Neuronal stem cell (in vitro differentiated cells): ENCODE measurements around the gene NUP133.

Source experiments
- DNase-seq: peaks from one replicate; pipeline ENCODE4 v3.0.0-alpha.2; 2013; ENCODE audit warnings: low spot score
- H2AFZ ChIP-seq: one replicate; pipeline ENCODE4 v1.6.1; 2013; ENCODE audit warnings: mild to moderate bottlenecking, low read length, inconsistent platforms
- H2AK5ac ChIP-seq: 2 replicates; pipeline ENCODE4 v1.6.1; 2013; ENCODE audit warnings: low read depth, mild to moderate bottlenecking, inconsistent platforms, low read length, moderate library complexity, mixed read lengths
- H2BK120ac ChIP-seq: 2 replicates; pipeline ENCODE4 v1.6.1; 2013; ENCODE audit warnings: low read depth, mild to moderate bottlenecking, inconsistent platforms, low read length, moderate library complexity, mixed read lengths
- H2BK12ac ChIP-seq: one replicate; pipeline ENCODE4 v1.6.1; 2013; ENCODE audit warnings: low read length, inconsistent platforms
- H2BK15ac ChIP-seq: 2 replicates; pipeline ENCODE4 v1.6.1; 2013; ENCODE audit warnings: mild to moderate bottlenecking, low read length, inconsistent platforms, mixed read lengths
- H2BK5ac ChIP-seq: one replicate; pipeline ENCODE4 v1.6.1; 2013; ENCODE audit warnings: inconsistent platforms, mild to moderate bottlenecking, low read length, moderate library complexity
- H3K14ac ChIP-seq: one replicate; pipeline ENCODE4 v1.6.1; 2013; ENCODE audit warnings: low read length, inconsistent platforms
- H3K18ac ChIP-seq: 2 replicates; pipeline ENCODE4 v1.6.1; 2013; ENCODE audit warnings: low read length, inconsistent platforms
- H3K23ac ChIP-seq: 2 replicates; pipeline ENCODE4 v1.6.1; 2013; ENCODE audit warnings: low read depth, mild to moderate bottlenecking, mixed read lengths, low read length, inconsistent platforms; ENCODE audit not compliant: poor library complexity
- H3K27ac ChIP-seq: replicated peaks from 3 replicates; pipeline ENCODE4 v1.5.1; 2013; ENCODE audit warnings: low read length, inconsistent platforms
- H3K27me3 ChIP-seq, 3 experiments: 2 replicates each; pipeline ENCODE4 v1.6.1; 2013; ENCODE audit warnings: low read length in 3 of 3, mild to moderate bottlenecking in 2 of 3, inconsistent platforms in 1 of 3, low read depth in 1 of 3, mixed read lengths in 1 of 3, moderate library complexity in 1 of 3; ENCODE audit not compliant: control insufficient read depth in 3 of 3, insufficient read depth in 3 of 3
- H3K36me3 ChIP-seq, 2 donors: replicated peaks in 1 of 2; 2 replicates each; pipeline ENCODE4 v1.6.1; 2013; ENCODE audit warnings: low read length in 2 of 2; ENCODE audit not compliant: control insufficient read depth in 2 of 2, insufficient read depth in 2 of 2
- H3K4ac ChIP-seq: 2 replicates; pipeline ENCODE4 v1.6.1; 2013; ENCODE audit warnings: inconsistent platforms, mild to moderate bottlenecking, low read length, moderate library complexity
- H3K4me1 ChIP-seq, 2 donors: 1 replicate in 1 of 2; 2 replicates in 1 of 2; pipeline ENCODE4 v1.6.1; 2013; ENCODE audit warnings: low read length in 2 of 2, low read depth in 1 of 2; ENCODE audit not compliant: control insufficient read depth in 2 of 2, insufficient read depth in 1 of 2
- H3K4me2 ChIP-seq: one replicate; pipeline ENCODE4 v1.6.1; 2013; ENCODE audit warnings: mild to moderate bottlenecking, low read length, inconsistent platforms; ENCODE audit not compliant: insufficient read depth, poor library complexity, severe bottlenecking
- H3K4me3 ChIP-seq, 2 donors: 2 replicates each; pipeline ENCODE4 v1.5.1; 2013; ENCODE audit warnings: low read length in 2 of 2, mild to moderate bottlenecking in 2 of 2, inconsistent platforms in 1 of 2, moderate library complexity in 1 of 2
- H3K79me1 ChIP-seq: one replicate; pipeline ENCODE4 v1.6.1; 2013; ENCODE audit warnings: low read depth, mild to moderate bottlenecking, inconsistent platforms, low read length, moderate library complexity
- H3K9ac ChIP-seq: one replicate; pipeline ENCODE4 v1.6.1; 2013; ENCODE audit warnings: mild to moderate bottlenecking, low read depth, low read length, inconsistent platforms; ENCODE audit not compliant: poor library complexity
- H3K9me3 ChIP-seq, 2 donors: replicated peaks in 1 of 2; 2 replicates each; pipeline versions ENCODE3 to v1.6.1; 2013; ENCODE audit warnings: low read length in 2 of 2, mild to moderate bottlenecking in 2 of 2, inconsistent platforms in 1 of 2, low read depth in 1 of 2, mixed read lengths in 1 of 2, moderate library complexity in 1 of 2; ENCODE audit not compliant: control insufficient read depth in 2 of 2, insufficient read depth in 1 of 2
- H4K8ac ChIP-seq: one replicate; pipeline ENCODE4 v1.6.1; 2013; ENCODE audit warnings: low read depth, mild to moderate bottlenecking, inconsistent platforms, low read length, moderate library complexity
- H4K91ac ChIP-seq: one replicate; pipeline ENCODE4 v1.6.1; 2013; ENCODE audit warnings: low read length, low read depth, mild to moderate bottlenecking, inconsistent platforms; ENCODE audit not compliant: poor library complexity
- WGBS, 2 donors: extraction: QIAGEN DNeasy Blood & Tissue Kit; methylation state at CpG; one replicate each; pipeline ENCODE4 v1.1.7; 2013; ENCODE audit warnings: missing lambda C conversion rate in 2 of 2, mixed read lengths in 1 of 2; ENCODE audit not compliant: insufficient read length in 2 of 2, insufficient replicate concordance in 1 of 2; ENCODE audit errors: extremely low coverage in 2 of 2; 5-methylcytosine and 5-hydroxymethylcytosine counted together

NUP133 gene

GRCh38 chr1:229457436-229457835, 50.7 kb downstream of the NUP133 start:
- Histone ChIP-seq H3K4me3 (no peak overlapping the region), H3K18ac (no peak overlapping the region), H3K9me3 (no peaks in the 10 kb centered on the region), H2AFZ (no peak overlapping the region), H2BK5ac (no peak overlapping the region), H3K4ac (no peak overlapping the region), H2BK12ac (no peak overlapping the region), H4K8ac (no peak overlapping the region), H3K4me2 (no peak overlapping the region), H2BK120ac (no peak overlapping the region), H3K23ac (no peak overlapping the region), H4K91ac (no peak overlapping the region), H3K9ac (no peak overlapping the region), H3K27me3 (no peaks in the 10 kb centered on the region), H3K36me3 (peaks cover 18 to 97% of the 10 kb centered on the region in 2 donors), H3K27ac (no peak overlapping the region), H3K4me1 (no peaks in the 10 kb centered on the region), H2AK5ac (no peak overlapping the region), H3K14ac (no peak overlapping the region), H2BK15ac (no peak overlapping the region), H3K79me1 (no peaks in the 10 kb centered on the region)
- no peak for DNase-seq
- no CpG with 5 or more reads among the region's 4 CpGs for WGBS, 2 donors

GRCh38 chr1:229456016-229456415, 52.1 kb downstream of the NUP133 start:
- DNase-seq: no peak
- Histone ChIP-seq H2AK5ac (no peak overlapping the region), H3K4me1 (no peaks in the 10 kb centered on the region), H3K27me3 (no peaks in the 10 kb centered on the region), H3K18ac (no peak overlapping the region), H2AFZ (no peak overlapping the region), H3K14ac (no peak overlapping the region), H3K4me3 (no peak overlapping the region), H2BK12ac (no peak overlapping the region), H2BK15ac (no peak overlapping the region), H4K91ac (no peak overlapping the region), H4K8ac (no peak overlapping the region), H3K27ac (no peak overlapping the region), H3K4ac (no peak overlapping the region), H3K9me3 (no peaks in the 10 kb centered on the region), H3K4me2 (no peak overlapping the region), H3K9ac (no peak overlapping the region), H2BK5ac (no peak overlapping the region), H3K79me1 (no peaks in the 10 kb centered on the region), H3K23ac (no peak overlapping the region), H3K36me3 (peaks cover 14 to 97% of the 10 kb centered on the region in 2 donors), H2BK120ac (no peak overlapping the region)
- WGBS, 2 donors: no CpG with 5 or more reads among the region's 3 CpGs

GRCh38 chr1:229454056-229454455, 54.1 kb downstream of the NUP133 start:
- H4K91ac ChIP-seq: no peak overlapping the region
- no peak overlapping the region for H3K4me2 ChIP-seq
- no CpG with 5 or more reads among the region's 4 CpGs for WGBS, 2 donors
- no peak overlapping the region for H3K4me3 ChIP-seq
- no peak overlapping the region for H3K18ac ChIP-seq
- H3K27ac ChIP-seq: no peak overlapping the region
- H2AK5ac ChIP-seq: no peak overlapping the region
- no peak for DNase-seq
- no peak overlapping the region for H2BK12ac ChIP-seq
- H4K8ac ChIP-seq: no peak overlapping the region
- H2BK5ac ChIP-seq: no peak overlapping the region
- H3K36me3 ChIP-seq: peaks cover 6 to 93% of the 10 kb centered on the region in 2 donors
- no peaks in the 10 kb centered on the region for H3K79me1 ChIP-seq
- no peaks in the 10 kb centered on the region for H3K27me3 ChIP-seq
- H2BK15ac ChIP-seq: no peak overlapping the region
- H2AFZ ChIP-seq: no peak overlapping the region
- H3K4me1 ChIP-seq: no peaks in the 10 kb centered on the region
- no peak overlapping the region for H3K14ac ChIP-seq
- H2BK120ac ChIP-seq: no peak overlapping the region
- H3K23ac ChIP-seq: no peak overlapping the region
- H3K9ac ChIP-seq: no peak overlapping the region
- H3K4ac ChIP-seq: no peak overlapping the region
- H3K9me3 ChIP-seq: no peaks in the 10 kb centered on the region

GRCh38 chr1:229452956-229453801, 55.0 kb downstream of the NUP133 start:
- H2BK15ac ChIP-seq: no peak overlapping the region
- H4K8ac ChIP-seq: no peak overlapping the region
- no peak overlapping the region for H3K4me2 ChIP-seq
- H2BK120ac ChIP-seq: no peak overlapping the region
- no peak overlapping the region for H2AFZ ChIP-seq
- H3K18ac ChIP-seq: no peak overlapping the region
- peaks cover 12 to 93% of the 10 kb centered on the region in 2 donors for H3K36me3 ChIP-seq
- no peak overlapping the region for H3K4ac ChIP-seq
- no peak overlapping the region for H3K4me3 ChIP-seq
- H3K79me1 ChIP-seq: no peaks in the 10 kb centered on the region
- no peak overlapping the region for H2BK5ac ChIP-seq
- H3K14ac ChIP-seq: no peak overlapping the region
- no peak overlapping the region for H2AK5ac ChIP-seq
- H3K4me1 ChIP-seq: no peaks in the 10 kb centered on the region
- no CpG with 5 or more reads among the region's 5 CpGs for WGBS, 2 donors
- H3K27me3 ChIP-seq: no peaks in the 10 kb centered on the region
- H3K27ac ChIP-seq: no peak overlapping the region
- no peak overlapping the region for H4K91ac ChIP-seq
- no peak overlapping the region for H3K9ac ChIP-seq
- no peak overlapping the region for H3K23ac ChIP-seq
- H2BK12ac ChIP-seq: no peak overlapping the region
- no peak for DNase-seq
- H3K9me3 ChIP-seq: no peaks in the 10 kb centered on the region
